Esophagus muscularis mucosa (tissue), 4 donors: ENCODE data around the gene SYNJ2.

Experiments used
- EP300 ChIP-seq: sonication (generic); formaldehyde crosslinking; IDR thresholded peaks from one replicate; pipeline ENCODE4 v1.6.1; 2017; ENCODE audit warnings: antibody characterized with exemption
- POLR2A ChIP-seq: fragments of 450-650 bp; IDR thresholded peaks from one replicate; pipeline ENCODE4 v1.6.1; 2017; ENCODE audit warnings: antibody characterized with exemption, moderate library complexity, mild to moderate bottlenecking, low read depth
- TF ChIP-seq, protein P1 (sequence below), 3 experiments: fragments of 200-600 bp in 2 of 3; fragments of 450-650 bp in 1 of 3; sonication (generic) in 2 of 3; IDR thresholded peaks; one replicate each; pipeline ENCODE4 v1.5.1; 2017 to 2019; ENCODE audit warnings: antibody characterized with exemption in 3 of 3, mild to moderate bottlenecking in 2 of 3, moderate library complexity in 1 of 3

DNA sequence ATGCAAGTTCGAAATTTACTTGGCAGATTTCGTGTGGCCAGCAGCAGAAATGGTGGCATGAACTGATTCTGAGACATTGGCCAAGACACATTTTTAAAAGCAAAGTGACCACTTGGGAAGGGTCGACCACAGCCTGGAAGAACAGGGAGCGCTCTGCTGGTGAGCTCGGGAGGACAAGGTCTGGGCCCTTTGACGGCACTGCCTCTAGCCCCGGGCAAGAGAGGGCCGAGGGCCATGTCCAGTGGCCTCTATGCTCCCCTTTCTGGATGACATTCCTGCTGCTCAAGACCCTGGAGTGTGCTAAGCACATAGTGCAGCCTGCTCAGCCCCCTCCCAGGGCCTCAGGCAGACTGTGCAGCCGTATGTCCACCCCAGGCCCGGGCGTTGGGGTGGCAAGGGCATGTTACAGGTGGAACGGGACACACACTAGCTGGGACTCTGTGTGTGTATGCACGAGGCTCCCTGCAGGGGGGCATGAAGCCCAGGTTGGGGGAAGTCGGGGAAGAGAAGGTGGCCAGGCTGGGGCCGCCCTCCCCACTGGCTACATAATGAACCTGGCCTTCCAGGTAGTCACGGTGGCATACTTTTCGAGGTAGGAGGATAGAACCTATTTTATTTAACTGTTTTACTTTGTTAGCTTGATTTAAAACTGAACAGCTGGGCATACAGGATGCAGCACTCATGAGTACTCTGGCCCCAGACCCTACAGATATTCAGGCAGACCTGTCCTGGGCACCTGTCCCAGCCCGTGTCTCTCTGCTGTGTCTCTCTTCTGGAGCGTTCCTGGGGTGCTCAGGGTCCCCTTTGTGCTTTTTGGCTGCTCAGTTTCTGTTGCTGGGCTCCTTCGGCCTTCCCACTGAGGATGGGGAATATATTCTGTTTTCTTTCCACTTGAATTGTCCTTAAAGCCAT, 6.4 kb downstream of the SYNJ2 start:
- TF ChIP-seq, protein P1, sequence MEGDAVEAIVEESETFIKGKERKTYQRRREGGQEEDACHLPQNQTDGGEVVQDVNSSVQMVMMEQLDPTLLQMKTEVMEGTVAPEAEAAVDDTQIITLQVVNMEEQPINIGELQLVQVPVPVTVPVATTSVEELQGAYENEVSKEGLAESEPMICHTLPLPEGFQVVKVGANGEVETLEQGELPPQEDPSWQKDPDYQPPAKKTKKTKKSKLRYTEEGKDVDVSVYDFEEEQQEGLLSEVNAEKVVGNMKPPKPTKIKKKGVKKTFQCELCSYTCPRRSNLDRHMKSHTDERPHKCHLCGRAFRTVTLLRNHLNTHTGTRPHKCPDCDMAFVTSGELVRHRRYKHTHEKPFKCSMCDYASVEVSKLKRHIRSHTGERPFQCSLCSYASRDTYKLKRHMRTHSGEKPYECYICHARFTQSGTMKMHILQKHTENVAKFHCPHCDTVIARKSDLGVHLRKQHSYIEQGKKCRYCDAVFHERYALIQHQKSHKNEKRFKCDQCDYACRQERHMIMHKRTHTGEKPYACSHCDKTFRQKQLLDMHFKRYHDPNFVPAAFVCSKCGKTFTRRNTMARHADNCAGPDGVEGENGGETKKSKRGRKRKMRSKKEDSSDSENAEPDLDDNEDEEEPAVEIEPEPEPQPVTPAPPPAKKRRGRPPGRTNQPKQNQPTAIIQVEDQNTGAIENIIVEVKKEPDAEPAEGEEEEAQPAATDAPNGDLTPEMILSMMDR (IDR thresholded peaks at IDR 0.05) = no peak
- TF ChIP-seq EP300 (no peak), POLR2A (no peak)
